ENCODE measurements around the gene C16orf74. TPM values are rescaled to one million over a fixed set of nuclear protein-coding genes. Genes with fewer than 3 reads are reported as not detected.

Gene C16orf74
- total RNA-seq, 4 donors from 2014 or later = 0.27 to 7.0 TPM; not detected in 2

- Histone ChIP-seq H3K27ac (no peak overlapping the region), H3K27me3 (peaks cover 33% of the 10 kb centered on the region), H3K9me3 (no peaks in the 10 kb centered on the region), H3K4me1 (no peaks in the 10 kb centered on the region), H3K36me3 (no peaks in the 10 kb centered on the region), H3K4me3 (no peak overlapping the region)
- TF ChIP-seq POLR2AphosphoS5 (IDR thresholded peaks at IDR 0.05) (no peak), CTCF (IDR thresholded peaks at IDR 0.05) (peak; percentile 23 to 59 (median 42))
- 14 to 38% methylated on average over 7 to 20 of the region's 20 CpGs for WGBS, 2 donors (ENCODE audit: low coverage in 1 of 2)
- peak; percentile 66 for DNase-seq
- in situ Hi-C loops (cut with MboI; ENCODE audit: low pct_ligation_motif_present in 1 of 4, low pct_unique_long_range_greater_than_20kb in 1 of 4, low sequenced_read_pairs in 3 of 4) = no loop called here
- intact Hi-C loops (cut with DNase I; ENCODE audit: low total_unique reads) = no loop called here
Measured at GRCh38 chr16:85759631-85760419, 8.9 kb upstream of the C16orf74 start.

DNA sequence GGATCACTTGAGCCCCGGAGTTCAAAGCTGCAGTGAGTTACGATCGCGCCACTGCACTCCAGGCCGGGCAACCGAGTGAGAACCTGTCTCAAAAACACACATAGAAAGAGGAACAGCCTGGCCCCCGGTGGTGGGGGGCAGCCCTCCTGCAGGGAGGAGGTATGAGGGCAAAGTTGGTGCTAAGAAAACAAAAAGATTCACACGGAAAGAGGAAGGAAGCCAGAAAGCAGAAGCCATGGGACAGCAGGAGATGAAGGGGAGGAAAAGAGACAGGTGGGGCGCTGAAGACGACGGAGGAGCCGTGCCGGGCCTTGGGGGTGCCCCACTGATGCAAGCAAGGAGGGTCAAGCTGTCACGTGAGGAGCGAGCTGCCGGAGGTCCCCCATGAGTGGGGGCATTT, 8.2 kb upstream of the C16orf74 start:
- Histone ChIP-seq H3K4me1 (peaks cover 0 to 4% (median 0%) of the 10 kb centered on the region in 4 donors), H3K4me3 (no peak overlapping the region), H3K9me3 (no peaks in the 10 kb centered on the region), H3K27me3 (peaks cover 34% of the 10 kb centered on the region), H3K36me3 (no peaks in the 10 kb centered on the region), H3K27ac (no peak overlapping the region)
- intact Hi-C loops (cut with DNase I; ENCODE audit: low total_unique reads) (no loop called here), in situ Hi-C loops (cut with MboI; ENCODE audit: low pct_ligation_motif_present in 1 of 4, low pct_unique_long_range_greater_than_20kb in 1 of 4, low sequenced_read_pairs in 3 of 4) (no loop called here)
- WGBS, 2 donors (ENCODE audit: low coverage in 1 of 2) = 40 to 48% methylated on average over 1 to 16 of the region's 16 CpGs
- DNase-seq = no peak
- TF ChIP-seq EP300 (IDR thresholded peaks at IDR 0.05; ENCODE audit: low read depth) (no peak), CTCF (IDR thresholded peaks at IDR 0.05) (no peak), POLR2A (IDR thresholded peaks at IDR 0.05) (no peak), POLR2AphosphoS5 (IDR thresholded peaks at IDR 0.05) (no peak)

GRCh38 chr16:85757341-85757822, 6.5 kb upstream of the C16orf74 start:
- Histone ChIP-seq H3K9me3 (no peaks in the 10 kb centered on the region), H3K27ac (peak overlapping the region in 2 of 4 donors; percentile 21 to 71), H3K27me3 (peaks cover 47% of the 10 kb centered on the region), H3K4me1 (peaks cover 3 to 22% (median 10%) of the 10 kb centered on the region in 4 donors), H3K4me3 (no peak overlapping the region), H3K36me3 (no peaks in the 10 kb centered on the region)
- in situ Hi-C loops (cut with MboI; ENCODE audit: low pct_ligation_motif_present in 1 of 4, low pct_unique_long_range_greater_than_20kb in 1 of 4, low sequenced_read_pairs in 3 of 4) (no loop called here), intact Hi-C loops (cut with DNase I; ENCODE audit: low total_unique reads) (no loop called here)
- WGBS, 2 donors (ENCODE audit: low coverage in 1 of 2) = 63 to 66% methylated on average over 2 to 7 of the region's 7 CpGs
- DNase-seq = no peak
- TF ChIP-seq POLR2A (IDR thresholded peaks at IDR 0.05) (no peak), EP300 (IDR thresholded peaks at IDR 0.05; ENCODE audit: low read depth) (no peak), POLR2AphosphoS5 (IDR thresholded peaks at IDR 0.05) (no peak), CTCF (IDR thresholded peaks at IDR 0.05) (no peak)

DNA sequence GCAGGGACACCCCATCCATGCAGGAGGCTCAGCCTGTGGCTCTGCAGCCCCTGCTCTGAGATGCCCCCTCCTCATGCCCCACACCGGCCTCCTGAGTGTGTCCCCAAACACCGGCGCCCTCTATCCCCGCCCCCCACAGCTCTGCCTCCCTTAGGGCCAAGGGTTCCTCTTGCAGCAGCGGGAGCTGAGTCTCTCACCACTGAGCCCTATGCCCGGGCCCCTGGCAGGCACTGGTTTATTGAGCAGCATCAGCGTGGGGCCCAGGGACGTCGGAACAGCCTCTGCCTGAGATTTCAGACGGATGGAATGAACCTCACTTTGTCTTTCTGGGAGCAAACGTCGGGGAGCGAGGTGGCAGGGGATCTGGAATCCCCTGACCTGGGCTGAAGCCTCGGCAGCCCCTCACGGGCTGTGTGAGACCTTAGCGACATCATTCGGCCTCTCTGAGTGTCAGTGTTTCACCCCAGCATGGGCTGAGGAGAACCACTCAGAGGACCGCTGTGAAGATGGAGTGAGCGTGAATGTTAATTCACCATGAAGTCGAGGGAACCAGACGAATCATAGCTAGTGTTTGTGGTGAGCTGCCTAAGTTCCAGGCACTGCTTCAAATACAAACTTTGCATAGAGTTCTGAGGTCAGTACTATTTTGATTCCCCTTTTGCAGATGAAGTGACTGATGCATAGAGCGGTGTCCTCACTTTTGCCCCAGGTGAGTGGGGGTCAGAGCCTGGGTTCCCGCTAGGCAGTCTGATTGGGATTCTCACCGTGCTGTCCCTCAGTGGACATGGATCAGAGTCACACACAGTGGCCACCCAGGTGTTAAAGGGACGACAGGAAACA, 5.3 kb upstream of the C16orf74 start:
- H3K4me3 ChIP-seq = no peak overlapping the region
- peak overlapping the region in 2 of 4 donors; percentile 63 to 71 for H3K27ac ChIP-seq

More for the DNA sequence above, 5.3 kb upstream of the C16orf74 start:
- Histone ChIP-seq H3K36me3 (no peaks in the 10 kb centered on the region), H3K4me1 (peaks cover 10 to 32% (median 14%) of the 10 kb centered on the region in 4 donors), H3K9me3 (no peaks in the 10 kb centered on the region), H3K27me3 (peaks cover 55% of the 10 kb centered on the region)
- in situ Hi-C loops (cut with MboI; ENCODE audit: low pct_ligation_motif_present in 1 of 4, low pct_unique_long_range_greater_than_20kb in 1 of 4, low sequenced_read_pairs in 3 of 4) = no loop called here
- TF ChIP-seq CTCF (IDR thresholded peaks at IDR 0.05) (no peak), EP300 (IDR thresholded peaks at IDR 0.05; ENCODE audit: low read depth) (no peak), POLR2AphosphoS5 (IDR thresholded peaks at IDR 0.05) (peak in 1 of 3 donors; percentile 57), POLR2A (IDR thresholded peaks at IDR 0.05) (peak; percentile 23)
- WGBS, 2 donors (ENCODE audit: low coverage in 1 of 2) = 74 to 78% methylated on average over 3 to 25 of the region's 25 CpGs
- peak; percentile 28 for DNase-seq
- intact Hi-C loops (cut with DNase I; ENCODE audit: low total_unique reads) = no loop called here

Measured in transverse colon (tissue), 4 donors.